Stimulated activated CD8-positive, alpha-beta memory T cell treated with anti-CD3 and anti-CD28 coated beads, Interleukin-12 subunit alpha, Interleukin-12 subunit beta, amount 100 ng/mL, for 24 hours (primary cell): ENCODE data around the gene NPM1.
"Not testable (repeated sequence)": the region's sequence is repeated elsewhere in the genome, so short reads cannot be mapped to it uniquely, and the experiment has no call there.

Source experiments
- DNase-seq: peaks from one replicate; pipeline ENCODE4 v3.0.0-alpha.2; 2020; ENCODE audit errors: extremely low read depth

The NPM1 gene

GRCh38 chr5:171413153-171413910 lies 25.7 kb downstream of the NPM1 start:
- no peak for DNase-seq

GRCh38 chr5:171413993-171414392 lies 26.3 kb downstream of the NPM1 start:
- not testable (repeated sequence) for DNase-seq

GRCh38 chr5:171415115-171415730 lies 27.6 kb downstream of the NPM1 start:
- DNase-seq, result no peak

GRCh38 chr5:171416160-171417049 lies 28.8 kb downstream of the NPM1 start:
- no peak for DNase-seq

GRCh38 chr5:171418316-171418981 lies 30.8 kb downstream of the NPM1 start:
- no peak for DNase-seq

GRCh38 chr5:171418982-171419687 lies 31.5 kb downstream of the NPM1 start, which contains the start of gene FGF18:
FGF18 (plus strand) TSS chr5:171419647; CDS start chr5:171420200, 553 bp downstream.
- DNase-seq, result no peak

GRCh38 chr5:171419688-171420430 lies 32.2 kb downstream of the NPM1 start:
- DNase-seq, result no peak

GRCh38 chr5:171420431-171421241 lies 33.0 kb downstream of the NPM1 start:
- DNase-seq, result no peak

- no peak for DNase-seq
Measured at GRCh38 chr5:171421331-171422262, 33.9 kb downstream of the NPM1 start.

- DNase-seq, result no peak
Measured at GRCh38 chr5:171422495-171422894, 34.8 kb downstream of the NPM1 start.

GRCh38 chr5:171422902-171423663 lies 35.4 kb downstream of the NPM1 start:
- no peak for DNase-seq

- DNase-seq, result no peak
Measured at GRCh38 chr5:171424726-171425125, 37.1 kb downstream of the NPM1 start.

GRCh38 chr5:171425596-171426244 lies 38.1 kb downstream of the NPM1 start:
- DNase-seq, result no peak

- DNase-seq, result no peak
Measured at GRCh38 chr5:171426266-171426665, 38.6 kb downstream of the NPM1 start.

- DNase-seq, result no peak
Measured at GRCh38 chr5:171426680-171427079, 39.0 kb downstream of the NPM1 start.

- DNase-seq, result no peak
Measured at GRCh38 chr5:171427318-171428167, 39.9 kb downstream of the NPM1 start.
